Measurements from ENCODE around the gene BBX. TPM values are rescaled to one million over a fixed set of nuclear protein-coding genes. Genes with fewer than 3 reads are reported as not detected.

BBX gene
- polyA plus RNA-seq, 1 donor from 2014 or later, result 112 TPM

GRCh38 chr3:107727102-107727501 lies 204.3 kb downstream of the BBX start:
- H3K9me3 Mint-ChIP-seq, result no peaks in the 10 kb centered on the region
- no peak overlapping the region for H3K4me3 Mint-ChIP-seq
- H3K27ac Mint-ChIP-seq, result no peak overlapping the region
- no peaks in the 10 kb centered on the region for H3K27me3 Mint-ChIP-seq
- H3K4me1 Mint-ChIP-seq, result peaks cover 4 to 9% (median 5%) of the 10 kb centered on the region in 3 donors
- peaks cover 14% of the 10 kb centered on the region for H3K36me3 Mint-ChIP-seq

DNA sequence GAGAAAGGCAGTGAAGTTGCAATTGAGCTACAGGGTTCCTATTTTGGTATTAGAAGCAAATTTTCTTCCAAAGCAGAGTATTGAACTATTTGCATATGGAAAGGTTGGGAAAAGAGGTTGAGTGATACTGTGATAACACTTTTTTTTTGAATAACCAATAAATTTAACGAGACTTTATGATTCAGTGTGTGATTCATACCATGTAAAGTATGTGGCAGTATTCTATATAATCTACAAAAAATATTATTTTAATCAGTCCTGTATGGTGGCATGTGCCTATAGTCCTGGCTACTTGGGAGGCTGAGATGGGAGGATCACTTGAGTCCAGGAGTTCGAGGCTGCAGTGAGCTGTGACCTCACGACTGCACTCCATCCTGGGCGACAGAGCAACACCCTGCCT lies 206.9 kb downstream of the BBX start:
- H3K27me3 Mint-ChIP-seq, result no peaks in the 10 kb centered on the region
- peaks cover 5 to 9% (median 6%) of the 10 kb centered on the region in 3 donors for H3K4me1 Mint-ChIP-seq
- H3K9me3 Mint-ChIP-seq, result no peaks in the 10 kb centered on the region
- no peak overlapping the region for H3K27ac Mint-ChIP-seq
- peaks cover 13% of the 10 kb centered on the region for H3K36me3 Mint-ChIP-seq
- no peak overlapping the region for H3K4me3 Mint-ChIP-seq

DNA sequence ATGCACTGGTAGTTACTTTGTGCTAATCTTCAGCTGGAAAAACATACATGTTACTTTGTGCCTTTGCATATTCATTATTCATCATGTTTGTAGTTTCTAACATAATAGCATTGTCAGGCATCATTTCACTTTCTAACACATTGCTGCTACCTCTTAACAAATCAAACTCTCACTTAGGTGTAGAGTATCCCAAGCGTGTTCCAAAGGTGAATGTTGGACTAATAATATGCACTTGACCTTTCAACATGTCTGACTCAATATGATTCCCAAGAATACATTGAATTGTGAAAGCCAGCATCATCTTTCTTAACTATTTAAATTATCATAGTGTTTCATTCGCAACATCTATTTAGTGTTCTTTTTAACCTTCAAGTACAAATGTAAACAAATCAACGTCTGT lies 211.6 kb downstream of the BBX start:
- Mint-ChIP-seq H3K36me3 (peaks cover 4% of the 10 kb centered on the region), H3K27ac (no peak overlapping the region), H3K9me3 (no peaks in the 10 kb centered on the region), H3K27me3 (no peaks in the 10 kb centered on the region), H3K4me3 (no peak overlapping the region), H3K4me1 (peaks cover 11 to 19% (median 13%) of the 10 kb centered on the region in 3 donors)

DNA sequence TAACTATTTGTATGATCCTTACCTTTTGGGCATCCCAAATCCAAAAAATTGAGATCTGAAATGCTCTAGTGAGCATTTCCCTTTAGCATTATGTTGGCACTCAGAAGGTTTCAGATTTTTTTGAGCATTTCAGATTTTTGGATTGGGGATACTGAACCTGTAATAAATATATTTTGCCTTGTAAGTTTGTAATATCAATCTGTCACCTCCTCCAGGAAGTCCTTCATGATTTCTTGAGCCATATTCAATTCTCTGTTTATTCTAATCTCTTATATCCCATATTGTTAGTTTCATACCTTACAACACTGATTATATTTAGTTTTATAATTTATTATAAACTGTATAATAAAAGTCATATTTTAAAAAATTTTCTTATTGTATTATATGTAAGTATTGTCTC lies 215.2 kb downstream of the BBX start:
- no peaks in the 10 kb centered on the region for H3K27me3 Mint-ChIP-seq
- H3K36me3 Mint-ChIP-seq, result peaks cover 2% of the 10 kb centered on the region
- peaks cover 16 to 33% (median 24%) of the 10 kb centered on the region in 3 donors for H3K4me1 Mint-ChIP-seq
- peak overlapping the region in 1 of 4 donors; percentile 65 for H3K4me3 Mint-ChIP-seq
- no peaks in the 10 kb centered on the region for H3K9me3 Mint-ChIP-seq
- no peak overlapping the region for H3K27ac Mint-ChIP-seq

- Mint-ChIP-seq H3K4me3 (peak overlapping the region in 2 of 4 donors; percentile 61 to 70), H3K36me3 (peaks cover 2% of the 10 kb centered on the region), H3K9me3 (no peaks in the 10 kb centered on the region), H3K4me1 (peaks cover 16 to 33% (median 24%) of the 10 kb centered on the region in 3 donors), H3K27ac (peak overlapping the region in 1 of 3 donors; percentile 1), H3K27me3 (no peaks in the 10 kb centered on the region)
Measured at GRCh38 chr3:107738486-107739183, 215.9 kb downstream of the BBX start.

GRCh38 chr3:107739227-107739626 lies 216.5 kb downstream of the BBX start:
- Mint-ChIP-seq H3K27ac (peak overlapping the region; percentile 1 to 29 (median 6)), H3K4me3 (peak overlapping the region in 2 of 4 donors; percentile 61 to 70), H3K36me3 (no peaks in the 10 kb centered on the region), H3K9me3 (no peaks in the 10 kb centered on the region), H3K27me3 (no peaks in the 10 kb centered on the region), H3K4me1 (peaks cover 16 to 35% (median 24%) of the 10 kb centered on the region in 3 donors)

DNA sequence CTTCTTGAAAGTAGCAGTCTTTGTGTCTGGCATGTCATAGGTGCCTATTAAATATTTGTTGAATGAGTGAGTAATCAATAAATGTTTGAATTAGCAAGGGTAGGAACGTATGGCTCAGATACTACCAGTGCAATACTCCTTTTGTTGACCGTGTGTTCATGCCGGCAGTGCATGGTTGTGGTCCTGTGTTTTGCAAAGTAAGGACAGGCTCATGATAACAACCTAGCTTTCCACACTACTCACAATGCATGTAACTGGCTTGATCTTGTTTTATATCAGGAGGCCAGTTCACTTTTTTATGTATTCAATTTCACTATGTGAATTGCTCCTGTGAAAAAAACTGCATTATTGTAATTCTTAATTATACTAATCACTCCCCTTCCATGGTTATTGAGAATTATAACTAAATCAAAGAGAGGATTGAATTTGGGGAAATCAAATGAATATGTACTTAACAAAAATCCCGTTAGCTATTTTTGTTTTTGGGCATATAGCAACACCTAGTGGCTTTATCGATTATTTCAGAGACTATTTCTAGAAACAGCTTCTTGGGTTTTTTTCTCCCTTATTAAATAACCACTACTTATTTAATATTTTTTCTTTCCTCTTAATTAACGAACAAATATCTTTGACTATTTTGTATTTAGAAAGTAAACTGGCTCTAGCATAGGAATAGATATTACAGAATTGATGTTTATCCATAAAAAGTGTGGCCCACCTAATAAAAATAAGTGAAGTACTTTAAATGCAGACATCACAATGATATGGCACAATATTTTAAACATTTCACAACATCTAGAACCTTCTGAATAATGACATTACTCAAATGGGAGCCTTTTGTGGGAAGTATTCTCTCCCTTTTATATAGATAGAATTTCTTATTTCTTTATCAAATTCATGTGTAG lies 218.5 kb downstream of the BBX start:
- H3K27ac Mint-ChIP-seq, result no peak overlapping the region
- H3K4me3 Mint-ChIP-seq, result no peak overlapping the region
- H3K9me3 Mint-ChIP-seq, result no peaks in the 10 kb centered on the region
- H3K27me3 Mint-ChIP-seq, result no peaks in the 10 kb centered on the region
- H3K4me1 Mint-ChIP-seq, result peaks cover 16 to 36% (median 22%) of the 10 kb centered on the region in 3 donors
- H3K36me3 Mint-ChIP-seq, result no peaks in the 10 kb centered on the region

- Mint-ChIP-seq H3K4me1 (peaks cover 3 to 14% (median 4%) of the 10 kb centered on the region in 3 donors), H3K27me3 (no peaks in the 10 kb centered on the region), H3K4me3 (no peak overlapping the region), H3K27ac (peak overlapping the region in 1 of 3 donors; percentile 33), H3K36me3 (no peaks in the 10 kb centered on the region), H3K9me3 (no peaks in the 10 kb centered on the region)
Measured at GRCh38 chr3:107745354-107745753, 222.6 kb downstream of the BBX start.

GRCh38 chr3:107752202-107752990 lies 229.6 kb downstream of the BBX start:
- H3K27me3 Mint-ChIP-seq, result no peaks in the 10 kb centered on the region
- H3K9me3 Mint-ChIP-seq, result no peaks in the 10 kb centered on the region
- peak overlapping the region in 1 of 3 donors; percentile 36 for H3K27ac Mint-ChIP-seq
- H3K4me3 Mint-ChIP-seq, result no peak overlapping the region
- H3K4me1 Mint-ChIP-seq, result no peaks in the 10 kb centered on the region
- no peaks in the 10 kb centered on the region for H3K36me3 Mint-ChIP-seq

DNA sequence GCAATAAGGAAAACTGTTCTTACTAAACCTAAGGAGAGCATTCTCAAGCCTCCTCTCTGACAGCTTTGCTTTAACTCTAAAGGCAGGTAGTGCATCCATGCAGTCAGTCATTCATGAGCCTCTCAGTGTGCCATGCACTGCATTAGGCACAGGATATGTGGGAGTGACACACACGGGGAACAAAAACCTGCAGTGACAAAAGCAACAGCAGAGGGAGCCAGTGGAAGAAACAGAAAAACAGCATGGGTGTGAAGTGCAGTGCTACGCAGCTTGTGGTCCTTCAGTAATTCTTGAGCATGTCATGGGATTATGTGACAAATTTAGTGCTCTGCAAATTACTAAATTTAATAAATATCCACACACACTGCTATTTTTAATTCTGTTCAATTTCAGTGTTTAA lies 230.7 kb downstream of the BBX start:
- Mint-ChIP-seq H3K27me3 (no peaks in the 10 kb centered on the region), H3K36me3 (no peaks in the 10 kb centered on the region), H3K4me3 (no peak overlapping the region), H3K9me3 (no peaks in the 10 kb centered on the region), H3K27ac (no peak overlapping the region), H3K4me1 (no peaks in the 10 kb centered on the region)

GRCh38 chr3:107753976-107754375 lies 231.2 kb downstream of the BBX start:
- Mint-ChIP-seq H3K27me3 (no peaks in the 10 kb centered on the region), H3K27ac (peak overlapping the region in 1 of 3 donors; percentile 34), H3K36me3 (no peaks in the 10 kb centered on the region), H3K4me1 (no peaks in the 10 kb centered on the region), H3K9me3 (no peaks in the 10 kb centered on the region), H3K4me3 (no peak overlapping the region)

DNA sequence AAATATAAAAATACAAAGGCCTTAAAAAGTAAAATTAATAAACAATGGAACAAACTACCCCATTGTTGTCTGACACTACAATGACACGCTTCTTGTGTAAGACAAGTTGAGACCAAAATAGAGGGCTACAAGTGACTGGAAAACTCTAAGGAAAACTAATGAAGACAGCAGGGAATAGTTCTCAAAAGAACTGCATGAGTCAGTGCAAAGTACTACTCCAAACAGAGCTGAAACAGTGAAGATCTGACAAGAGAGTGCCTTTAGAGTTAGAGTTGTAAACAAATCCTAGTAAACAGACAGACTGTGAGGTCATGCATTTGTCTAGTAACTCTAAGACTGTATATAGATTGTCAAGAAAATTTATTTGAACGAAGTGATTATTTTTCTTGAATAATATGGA lies 233.9 kb downstream of the BBX start:
- H3K27me3 Mint-ChIP-seq, result no peaks in the 10 kb centered on the region
- H3K36me3 Mint-ChIP-seq, result peaks cover 13% of the 10 kb centered on the region
- H3K4me3 Mint-ChIP-seq, result no peak overlapping the region
- no peaks in the 10 kb centered on the region for H3K9me3 Mint-ChIP-seq
- no peak overlapping the region for H3K27ac Mint-ChIP-seq
- H3K4me1 Mint-ChIP-seq, result no peaks in the 10 kb centered on the region

DNA sequence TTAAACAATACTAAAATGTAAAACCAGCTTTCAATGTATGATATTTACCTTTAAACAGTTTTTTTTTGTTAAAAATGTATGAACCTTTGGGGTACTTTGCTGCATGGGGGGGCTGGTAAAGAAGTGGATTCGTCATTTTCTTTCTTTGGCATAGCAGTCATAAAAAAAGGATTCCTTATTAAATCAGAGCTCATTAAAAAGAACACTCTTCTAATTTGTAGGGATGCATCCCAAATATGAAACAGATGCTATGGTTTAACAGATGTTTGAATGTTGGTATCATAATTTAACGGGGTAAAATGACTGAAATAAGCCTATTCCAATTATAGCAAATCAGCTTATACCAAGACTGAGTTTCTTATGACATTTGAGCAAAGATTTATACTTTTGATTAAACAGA lies 234.4 kb downstream of the BBX start:
- H3K27ac Mint-ChIP-seq, result no peak overlapping the region
- H3K4me1 Mint-ChIP-seq, result no peaks in the 10 kb centered on the region
- peaks cover 13% of the 10 kb centered on the region for H3K36me3 Mint-ChIP-seq
- H3K4me3 Mint-ChIP-seq, result no peak overlapping the region
- H3K27me3 Mint-ChIP-seq, result no peaks in the 10 kb centered on the region
- no peaks in the 10 kb centered on the region for H3K9me3 Mint-ChIP-seq

DNA sequence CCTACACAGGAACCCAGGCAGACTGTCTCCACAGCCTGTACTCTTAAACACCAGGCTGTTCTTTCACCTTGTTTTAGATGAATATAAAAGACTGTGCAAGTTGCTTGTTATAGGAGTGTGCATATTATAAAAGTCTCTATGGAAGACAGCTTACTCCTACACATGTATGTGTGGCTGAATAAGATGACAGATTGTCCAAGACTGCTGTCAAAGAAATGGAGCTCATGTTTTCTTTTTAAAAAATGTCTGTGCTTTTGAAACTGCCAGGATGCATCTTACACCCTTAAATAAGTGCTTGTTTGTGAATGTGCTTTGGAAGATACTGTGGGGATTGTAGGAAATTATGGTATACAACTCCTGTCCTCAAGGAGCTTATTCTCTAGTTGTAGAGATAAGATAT lies 237.4 kb downstream of the BBX start:
- H3K4me1 Mint-ChIP-seq, result no peaks in the 10 kb centered on the region
- no peak overlapping the region for H3K27ac Mint-ChIP-seq
- H3K36me3 Mint-ChIP-seq, result peaks cover 13% of the 10 kb centered on the region
- H3K27me3 Mint-ChIP-seq, result no peaks in the 10 kb centered on the region
- H3K9me3 Mint-ChIP-seq, result no peaks in the 10 kb centered on the region
- no peak overlapping the region for H3K4me3 Mint-ChIP-seq

- H3K36me3 Mint-ChIP-seq, result peaks cover 18% of the 10 kb centered on the region
- no peaks in the 10 kb centered on the region for H3K4me1 Mint-ChIP-seq
- H3K27me3 Mint-ChIP-seq, result no peaks in the 10 kb centered on the region
- no peak overlapping the region for H3K4me3 Mint-ChIP-seq
- H3K9me3 Mint-ChIP-seq, result peaks cover 0 to 4% (median 0%) of the 10 kb centered on the region in 3 donors
- peak overlapping the region in 1 of 3 donors; percentile 57 for H3K27ac Mint-ChIP-seq
Measured at GRCh38 chr3:107761391-107761790, 238.6 kb downstream of the BBX start.
